Measurements from ENCODE around the gene PML. TPM values are rescaled to one million over a fixed set of nuclear protein-coding genes. Genes with fewer than 3 reads are reported as not detected.

The PML gene
- polyA plus RNA-seq, 3 donors = 13.1 to 40.7 (median 20.6) TPM

GRCh38 chr15:74039656-74040010 lies 45.1 kb downstream of the PML start:
- no peak overlapping the region for H3K9ac ChIP-seq (ENCODE audit: insufficient read depth, low read length, poor library complexity, severe bottlenecking)
- H3K27me3 ChIP-seq (ENCODE audit: control insufficient read depth in 2 of 2, insufficient read depth in 2 of 2, low read length in 2 of 2) = no peaks in the 10 kb centered on the region
- H2AFZ ChIP-seq (ENCODE audit: insufficient read depth, low read depth, low read length, poor library complexity, severe bottlenecking) = no peak overlapping the region
- H3K4me2 ChIP-seq (replicated peaks; ENCODE audit: extremely low read depth, low read length, poor library complexity, severe bottlenecking) = no peak overlapping the region
- no peaks in the 10 kb centered on the region for H3K4me1 ChIP-seq (ENCODE audit: control insufficient read depth in 1 of 2, insufficient read depth in 2 of 2, low read length in 2 of 2)
- Mint-ChIP-seq H3K4me1 (no peaks in the 10 kb centered on the region), H3K27me3 (ENCODE audit: low read depth in 3 of 3) (peaks cover 0 to 6% (median 0%) of the 10 kb centered on the region in 3 donors), H3K36me3 (peaks cover 50 to 65% of the 10 kb centered on the region in 2 donors), H3K27ac (peak overlapping the region in 1 of 7 donors; percentile 41), H3K4me3 (no peak overlapping the region), H3K9me3 (peaks cover 0 to 3% (median 0%) of the 10 kb centered on the region in 7 donors)
- TF ChIP-seq CTCF (IDR thresholded peaks at IDR 0.05) = no peak
- 100% methylated on average over 3 of the region's 5 CpGs for WGBS (ENCODE audit: insufficient coverage)
- H3K36me3 ChIP-seq (replicated peaks in 1 of 2; ENCODE audit: control insufficient read depth in 1 of 2, insufficient read depth in 2 of 2, low read length in 2 of 2) = peaks cover 44 to 70% of the 10 kb centered on the region in 2 donors
- no peak for DNase-seq
- no peaks in the 10 kb centered on the region for H3K79me2 ChIP-seq (ENCODE audit: insufficient read depth, low read length)
- no peaks in the 10 kb centered on the region for H3K9me3 ChIP-seq (replicated peaks in 1 of 2; ENCODE audit: control insufficient read depth in 1 of 2, insufficient read depth in 1 of 2, low read length in 2 of 2)
- intact Hi-C loops (cut with micrococcal nuclease) = no loop called here
- H3K27ac ChIP-seq (ENCODE audit: low read depth in 1 of 2, low read length in 2 of 2) = no peak overlapping the region
- no peak overlapping the region for H3K4me3 ChIP-seq (replicated peaks in 1 of 3; ENCODE audit: low read depth in 2 of 3, low read length in 3 of 3)
- H4K20me1 ChIP-seq (ENCODE audit: insufficient read depth, low read length) = peaks cover 10% of the 10 kb centered on the region

GRCh38 chr15:74040109-74040850 lies 45.8 kb downstream of the PML start:
- Mint-ChIP-seq H3K27ac (peak overlapping the region in 1 of 7 donors; percentile 1), H3K27me3 (ENCODE audit: low read depth in 3 of 3) (peaks cover 0 to 6% (median 0%) of the 10 kb centered on the region in 3 donors), H3K36me3 (peaks cover 45 to 58% of the 10 kb centered on the region in 2 donors), H3K4me1 (no peaks in the 10 kb centered on the region), H3K9me3 (peaks cover 0 to 3% (median 0%) of the 10 kb centered on the region in 7 donors), H3K4me3 (no peak overlapping the region)
- Histone ChIP-seq H3K4me3 (replicated peaks in 1 of 3; ENCODE audit: low read depth in 2 of 3, low read length in 3 of 3) (no peak overlapping the region), H3K4me1 (ENCODE audit: control insufficient read depth in 1 of 2, insufficient read depth in 2 of 2, low read length in 2 of 2) (no peaks in the 10 kb centered on the region), H2AFZ (ENCODE audit: insufficient read depth, low read depth, low read length, poor library complexity, severe bottlenecking) (no peak overlapping the region), H3K79me2 (ENCODE audit: insufficient read depth, low read length) (no peaks in the 10 kb centered on the region), H3K27me3 (ENCODE audit: control insufficient read depth in 2 of 2, insufficient read depth in 2 of 2, low read length in 2 of 2) (no peaks in the 10 kb centered on the region), H3K9ac (ENCODE audit: insufficient read depth, low read length, poor library complexity, severe bottlenecking) (no peak overlapping the region), H3K36me3 (replicated peaks in 1 of 2; ENCODE audit: control insufficient read depth in 1 of 2, insufficient read depth in 2 of 2, low read length in 2 of 2) (peaks cover 37 to 67% of the 10 kb centered on the region in 2 donors), H4K20me1 (ENCODE audit: insufficient read depth, low read length) (peaks cover 6% of the 10 kb centered on the region), H3K9me3 (replicated peaks in 1 of 2; ENCODE audit: control insufficient read depth in 1 of 2, insufficient read depth in 1 of 2, low read length in 2 of 2) (no peaks in the 10 kb centered on the region), H3K27ac (ENCODE audit: low read depth in 1 of 2, low read length in 2 of 2) (no peak overlapping the region), H3K4me2 (replicated peaks; ENCODE audit: extremely low read depth, low read length, poor library complexity, severe bottlenecking) (no peak overlapping the region)
- intact Hi-C loops (cut with micrococcal nuclease) = no loop called here
- peak in 1 of 3 donors; percentile 30 for DNase-seq
- TF ChIP-seq CTCF (IDR thresholded peaks at IDR 0.05) = no peak
- WGBS (ENCODE audit: insufficient coverage) = 82% methylated on average over 5 of the region's 7 CpGs
